Adrenal gland (tissue), 12 donors: ENCODE measurements around the gene KIAA1614. TPM values are rescaled to one million over a fixed set of nuclear protein-coding genes. Genes with fewer than 3 reads are reported as not detected.

Experiments used
- DNase-seq, 7 donors: peaks; one replicate each; pipeline ENCODE4 v3.0.0-alpha.2; 2019 to 2020
- H3K27ac ChIP-seq, 5 donors: fragments of 200-600 bp; sonication (generic) in 4 of 5; 1 replicate in 3 of 5; 2 replicates in 2 of 5; pipeline versions ENCODE4 v1.5.1 to v1.8.0; 2016 to 2020; ENCODE audit warnings: mild to moderate bottlenecking in 1 of 5
- H3K27me3 ChIP-seq: fragments of 200-600 bp; 2 replicates; pipeline ENCODE4 v1.8.0; 2021
- H3K36me3 ChIP-seq, 2 donors: fragments of 200-600 bp; replicated peaks in 1 of 2; 1 replicate in 1 of 2; 2 replicates in 1 of 2; pipeline versions ENCODE4 v1.5.1 to v1.8.0; 2018 to 2022
- H3K4me1 ChIP-seq, 2 donors: fragments of 200-600 bp; replicated peaks in 1 of 2; 1 replicate in 1 of 2; 2 replicates in 1 of 2; pipeline versions ENCODE4 v1.5.1 to v1.8.0; 2018 to 2021
- H3K4me3 ChIP-seq, 4 donors: fragments of 200-600 bp; sonication (generic) in 3 of 4; one replicate each; pipeline ENCODE4 v1.5.1; 2016 to 2018
- H3K9me3 ChIP-seq, 3 donors: fragments of 200-600 bp; sonication (generic) in 1 of 3; replicated peaks in 1 of 3; 1 replicate in 2 of 3; 2 replicates in 1 of 3; pipeline versions ENCODE4 v1.5.1 to v1.8.0; 2016 to 2021
- CTCF ChIP-seq, 6 experiments: fragments of 450-650 bp in 4 of 6; fragments of 200-600 bp in 2 of 6; sonication (generic) in 1 of 6; IDR thresholded peaks; 1 replicate in 5 of 6; 2 replicates in 1 of 6; pipeline versions ENCODE4 v1.5.1 to v1.8.0; 2016 to 2021; ENCODE audit warnings: antibody characterized with exemption in 6 of 6, mild to moderate bottlenecking in 2 of 6, moderate library complexity in 1 of 6
- POLR2A ChIP-seq, 2 donors: fragments of 450-650 bp; IDR thresholded peaks; one replicate each; pipeline ENCODE4 v1.6.1; 2017; ENCODE audit warnings: antibody characterized with exemption in 2 of 2, mild to moderate bottlenecking in 2 of 2, moderate library complexity in 1 of 2
- WGBS, 4 donors: extraction: QIAGEN DNeasy Blood & Tissue Kit in 2 of 4; methylation state at CpG; one replicate each; pipeline versions ENCODE4 v1.1.5 to v1.1.7; 2013 to 2017; 5-methylcytosine and 5-hydroxymethylcytosine counted together
- intact Hi-C, 2 donors: fragments of 100-400 bp; cut with DNase I; formaldehyde crosslinking; loops; one replicate each; pipeline versions ENCODE4 v1.14.1 to v1.15.0; 2022 to 2023
- polyA plus RNA-seq, 3 donors: library from polyadenylated mRNA; stranded (reverse); fragments of 200-250 nt in 2 of 3; fragments of 350-450 nt in 1 of 3; fragmentation: Illumina TruSeq in 1 of 3; extraction: RNeasy Lipid Tissue Mini Kit (QIAGEN cat#74804) in 1 of 3; gene quantifications; one replicate each; pipeline ENCODE4 v1.2.3, GENCODE V29; 2013 to 2014
- total RNA-seq, 9 donors: library from RNA; depleted of rRNA in 4 of 9; stranded (reverse); fragments of >200 nt in 4 of 9; fragments of 120-200 nt in 1 of 9; fragmentation: NEBNext Ultra II Directional in 1 of 9; extraction: Animal tissue kit (Norgen Biotek cat#: 25700) in 1 of 9; gene quantifications; one replicate each; pipeline versions ENCODE4 v1.1.0 to v1.2.4, GENCODE V29; 2013 to 2023
- donor health status: healthy with polysubstance abuse.
- donor health status: Bipolar disorder and iron deficiency.
- donor health status: DM: yes; HTN: yes; CAD: no.
- donor health status: DM: no; HTN: no; CAD: no.
- donor health status: DM: no; HTN: no; CAD: no.
- donor health status: DM: yes; HTN: yes; CAD: no.

The KIAA1614 gene
- total and polyA plus RNA-seq, 12 donors, result 0.18 to 6.9 (median 1.2) TPM

GRCh38 chr1:180951186-180951745 lies 38.6 kb downstream of the KIAA1614 start:
- DNase-seq, result no peak
- Histone ChIP-seq H3K9me3 (no peaks in the 10 kb centered on the region), H3K27ac (no peak overlapping the region), H3K27me3 (no peaks in the 10 kb centered on the region), H3K4me3 (no peak overlapping the region), H3K36me3 (no peaks in the 10 kb centered on the region), H3K4me1 (peaks cover 0 to 15% of the 10 kb centered on the region in 2 donors)
- TF ChIP-seq POLR2A (IDR thresholded peaks at IDR 0.05) (no peak), CTCF (IDR thresholded peaks at IDR 0.05) (no peak)
- intact Hi-C loops, result no loop called here
- 90 to 93% (median 92%) methylated on average over 5 to 11 of the region's 11 CpGs for WGBS, 4 donors

- intact Hi-C loops, result no loop called here
- Histone ChIP-seq H3K27me3 (no peaks in the 10 kb centered on the region), H3K36me3 (no peaks in the 10 kb centered on the region), H3K4me3 (no peak overlapping the region), H3K9me3 (no peaks in the 10 kb centered on the region), H3K27ac (no peak overlapping the region), H3K4me1 (peaks cover 0 to 15% of the 10 kb centered on the region in 2 donors)
- peak in 1 of 7 donors; percentile 16 for DNase-seq
- TF ChIP-seq POLR2A (IDR thresholded peaks at IDR 0.05), result no peak
- no peak for TF ChIP-seq CTCF (IDR thresholded peaks at IDR 0.05)
- WGBS, 4 donors, result 53 to 76% (median 62%) methylated on average over 5 of the region's 5 CpGs
Observed at GRCh38 chr1:180951836-180952656, 39.3 kb downstream of the KIAA1614 start.

- 86 to 94% (median 90%) methylated on average over 1 to 6 of the region's 6 CpGs for WGBS, 4 donors
- H3K4me3 ChIP-seq, result no peak overlapping the region
- H3K27me3 ChIP-seq, result no peaks in the 10 kb centered on the region
- no peak for TF ChIP-seq POLR2A (IDR thresholded peaks at IDR 0.05)
- TF ChIP-seq CTCF (IDR thresholded peaks at IDR 0.05), result no peak
- peaks cover 0 to 15% of the 10 kb centered on the region in 2 donors for H3K4me1 ChIP-seq
- H3K9me3 ChIP-seq, result no peaks in the 10 kb centered on the region
- H3K36me3 ChIP-seq, result no peaks in the 10 kb centered on the region
- H3K27ac ChIP-seq, result no peak overlapping the region
- intact Hi-C loops, result no loop called here
- DNase-seq, result no peak
Observed at GRCh38 chr1:180952657-180953013, 39.9 kb downstream of the KIAA1614 start.

- peak overlapping the region in 2 of 4 donors; percentile 46 to 65 for H3K4me3 ChIP-seq
- no peaks in the 10 kb centered on the region for H3K36me3 ChIP-seq
- no peak for TF ChIP-seq CTCF (IDR thresholded peaks at IDR 0.05)
- no peak for TF ChIP-seq POLR2A (IDR thresholded peaks at IDR 0.05)
- H3K4me1 ChIP-seq, result peaks cover 0 to 15% of the 10 kb centered on the region in 2 donors
- WGBS, 4 donors, result 24 to 45% (median 31%) methylated on average over 13 to 41 of the region's 41 CpGs
- peak overlapping the region in 2 of 5 donors; percentile 50 to 67 for H3K27ac ChIP-seq
- no peaks in the 10 kb centered on the region for H3K27me3 ChIP-seq
- intact Hi-C loops, result no loop called here
- H3K9me3 ChIP-seq, result no peaks in the 10 kb centered on the region
- no peak for DNase-seq
Observed at GRCh38 chr1:180953291-180954004, 40.8 kb downstream of the KIAA1614 start.
